Measurements from ENCODE around the gene LCLAT1.

LCLAT1 gene

DNA sequence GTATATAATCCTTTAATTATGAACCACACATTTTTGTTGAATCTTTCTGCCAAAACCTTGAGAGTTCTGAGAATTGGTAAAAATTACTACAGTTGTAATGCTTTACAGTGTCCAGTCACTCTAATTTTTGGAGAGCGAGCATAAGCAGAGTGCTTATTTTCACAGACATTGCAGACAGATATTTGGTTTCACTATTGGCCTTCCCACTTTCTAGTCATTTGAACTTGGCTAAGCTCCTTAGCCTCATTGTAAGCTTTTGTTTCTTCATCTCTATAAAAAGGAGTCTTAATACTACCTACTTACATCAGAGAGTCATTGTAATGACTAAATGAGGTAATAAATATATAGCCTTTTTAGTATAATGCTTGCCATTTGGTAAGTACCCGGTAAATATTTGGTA lies 80.4 kb downstream of the LCLAT1 start:
- DNase-seq, result no peak

DNA sequence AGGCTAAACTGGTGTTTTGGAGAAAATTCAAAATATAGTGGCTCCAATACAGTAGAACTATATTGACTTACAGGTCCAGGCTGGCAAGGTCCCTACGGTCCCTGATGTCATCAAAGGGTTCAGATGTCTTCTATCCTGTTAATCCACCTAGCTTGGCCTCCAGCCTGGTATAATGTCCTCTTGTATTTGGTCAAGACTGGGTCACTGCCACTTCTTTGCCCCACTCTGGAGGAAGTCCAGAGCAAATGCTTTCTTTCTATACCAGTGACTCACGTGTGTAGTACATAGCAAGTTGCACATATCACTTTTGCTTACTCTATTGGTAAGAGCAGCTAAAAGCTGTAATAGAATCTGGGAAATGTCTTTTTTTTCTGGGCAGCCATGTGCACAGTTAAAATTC lies 80.8 kb downstream of the LCLAT1 start:
- no peak for DNase-seq

DNA sequence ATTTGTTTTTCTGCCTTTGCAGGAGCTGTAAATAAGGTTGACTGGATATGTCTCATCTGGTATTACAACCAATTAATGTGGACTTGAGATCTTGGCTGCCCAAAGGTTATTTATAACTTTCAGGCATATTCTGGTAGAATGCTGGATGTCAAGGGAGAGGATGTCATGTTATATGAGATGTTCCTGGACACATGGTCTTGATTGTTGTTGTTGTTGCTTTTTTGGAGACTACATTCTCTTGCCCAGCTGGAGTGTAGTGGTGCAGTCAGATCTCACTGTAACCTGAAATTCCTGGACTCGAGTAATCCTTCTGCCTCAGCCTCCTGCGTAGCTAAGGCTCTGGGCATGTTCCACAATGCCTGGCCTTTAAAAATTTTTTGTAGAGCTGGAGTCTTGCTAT lies 83.3 kb downstream of the LCLAT1 start:
- DNase-seq, result no peak

DNA sequence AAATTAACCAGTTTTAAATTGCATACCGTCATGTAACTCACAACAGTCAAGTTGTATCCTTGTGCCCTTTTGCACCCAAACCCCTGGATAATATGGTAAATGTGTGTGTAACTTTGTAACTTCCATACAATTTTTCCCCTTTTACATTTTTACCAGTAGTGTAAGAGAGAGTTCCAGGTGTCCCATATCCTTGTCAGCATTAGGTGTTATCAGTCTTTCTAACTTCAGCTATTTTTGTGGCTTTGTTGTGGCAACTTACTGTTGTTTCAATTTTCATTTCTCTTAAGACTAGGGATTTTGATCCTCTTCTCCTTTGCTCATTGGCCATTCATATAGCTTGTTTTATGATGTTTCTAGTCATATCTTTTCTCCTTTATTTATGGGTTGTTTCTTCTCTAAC lies 94.6 kb downstream of the LCLAT1 start:
- no peak for DNase-seq

DNA sequence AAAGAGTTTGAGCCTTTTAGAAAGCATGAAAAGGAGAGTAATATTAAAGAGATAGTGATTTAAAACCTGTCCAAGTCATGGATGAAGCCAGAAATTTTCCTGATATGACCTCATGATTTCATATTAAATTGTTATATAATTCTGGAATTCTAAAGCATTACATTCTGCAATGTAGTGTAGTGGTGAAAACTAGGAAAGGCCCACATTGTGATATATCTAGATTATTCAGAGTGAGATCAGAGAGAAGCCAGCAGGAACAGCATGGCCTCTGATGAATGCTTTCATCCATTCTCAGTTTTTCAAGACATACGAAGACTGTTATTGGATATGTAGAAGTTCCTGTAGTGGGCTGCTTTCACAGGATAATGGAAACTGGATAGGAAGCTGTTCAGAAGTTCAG lies 98.8 kb downstream of the LCLAT1 start:
- DNase-seq, result no peak

DNA sequence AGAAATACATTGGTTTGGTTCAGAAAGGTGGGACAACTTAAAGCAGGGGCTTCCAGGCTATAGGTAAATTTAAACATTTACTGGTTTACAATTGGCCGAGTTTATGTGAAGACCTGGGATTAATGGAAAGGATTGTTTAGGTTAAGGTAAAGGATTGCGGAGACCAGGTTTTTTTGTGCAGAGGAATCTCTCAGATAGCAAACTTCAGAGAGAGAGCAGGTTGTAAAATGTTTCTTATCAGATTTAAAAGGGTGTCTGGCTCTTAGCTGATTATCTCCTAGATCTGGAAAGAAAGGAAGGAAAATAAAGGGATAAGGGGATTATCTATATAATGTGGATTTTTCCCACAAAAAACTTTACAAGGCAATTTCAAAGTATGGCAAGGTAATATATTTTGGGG lies 101.3 kb downstream of the LCLAT1 start:
- DNase-seq, result no peak

DNA sequence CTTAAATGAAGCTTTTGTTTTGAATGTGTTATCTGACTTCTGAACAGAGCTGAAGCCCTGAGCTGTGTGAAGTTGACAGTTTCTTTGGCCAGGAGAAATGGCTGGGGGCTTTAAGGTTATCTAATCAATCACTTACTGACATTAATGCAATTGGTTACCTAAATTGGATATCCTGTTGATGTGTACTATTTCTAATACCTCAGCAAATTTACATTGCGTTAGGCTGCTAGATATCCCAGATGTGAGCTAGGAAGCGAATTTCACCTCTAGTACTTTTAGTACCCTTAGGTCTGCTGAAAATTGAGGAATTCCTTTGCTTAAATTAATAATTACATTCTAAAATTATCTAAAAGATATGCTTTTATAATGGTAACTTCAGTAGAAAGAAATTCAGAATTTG lies 102.0 kb downstream of the LCLAT1 start:
- DNase-seq, result no peak

DNA sequence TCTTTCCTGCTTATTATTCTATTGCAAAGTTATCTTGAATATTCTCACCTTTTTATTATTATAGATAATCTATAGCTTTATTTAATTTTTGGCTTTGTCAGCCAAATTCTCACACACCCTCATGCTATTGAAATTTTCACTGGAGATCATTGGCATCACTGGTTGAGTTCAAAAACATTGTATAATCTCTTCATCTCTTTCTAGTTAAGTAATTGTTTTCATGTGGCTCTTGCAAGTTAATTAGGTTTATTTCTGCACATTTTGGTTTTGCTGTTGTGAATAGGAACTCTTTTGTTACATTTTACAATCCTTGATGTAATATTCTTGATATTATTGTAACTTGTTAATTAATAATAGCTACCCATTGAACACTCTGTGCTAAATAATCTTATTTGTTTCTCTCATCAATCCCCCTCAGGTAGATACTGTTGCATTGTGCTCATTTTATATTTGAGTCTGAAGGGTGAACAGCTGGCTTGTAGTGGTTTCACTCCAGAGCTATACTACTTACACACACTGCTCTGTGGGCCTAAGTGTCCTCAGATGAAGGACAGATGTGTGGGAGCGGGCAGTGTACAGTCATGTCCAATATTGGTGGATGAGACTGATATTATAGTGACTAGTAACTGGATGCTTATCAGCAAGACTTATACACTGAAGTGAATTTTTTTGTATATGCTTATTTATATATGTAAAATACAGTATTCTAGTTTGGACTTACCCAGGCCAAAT lies 112.7 kb downstream of the LCLAT1 start:
- DNase-seq, result no peak

DNA sequence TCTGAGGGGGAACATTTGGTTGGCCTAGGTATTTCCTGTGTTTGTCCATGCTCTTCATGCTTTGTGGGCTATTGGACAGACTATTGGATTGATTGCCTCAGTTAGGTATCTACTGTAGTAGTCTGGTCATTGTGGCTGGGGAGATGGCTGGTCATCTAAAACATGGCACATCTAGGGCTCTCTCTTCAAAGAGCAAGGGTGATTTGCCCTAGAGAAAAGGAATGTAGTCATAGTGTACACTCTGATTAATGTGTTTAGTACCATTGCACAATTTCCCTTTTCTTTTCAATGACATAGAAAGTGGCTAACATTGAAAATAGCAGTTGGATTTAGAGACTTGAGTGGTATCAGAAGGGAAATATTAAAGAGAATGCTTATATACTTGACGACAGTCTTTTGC lies 114.3 kb downstream of the LCLAT1 start:
- DNase-seq, result no peak

DNA sequence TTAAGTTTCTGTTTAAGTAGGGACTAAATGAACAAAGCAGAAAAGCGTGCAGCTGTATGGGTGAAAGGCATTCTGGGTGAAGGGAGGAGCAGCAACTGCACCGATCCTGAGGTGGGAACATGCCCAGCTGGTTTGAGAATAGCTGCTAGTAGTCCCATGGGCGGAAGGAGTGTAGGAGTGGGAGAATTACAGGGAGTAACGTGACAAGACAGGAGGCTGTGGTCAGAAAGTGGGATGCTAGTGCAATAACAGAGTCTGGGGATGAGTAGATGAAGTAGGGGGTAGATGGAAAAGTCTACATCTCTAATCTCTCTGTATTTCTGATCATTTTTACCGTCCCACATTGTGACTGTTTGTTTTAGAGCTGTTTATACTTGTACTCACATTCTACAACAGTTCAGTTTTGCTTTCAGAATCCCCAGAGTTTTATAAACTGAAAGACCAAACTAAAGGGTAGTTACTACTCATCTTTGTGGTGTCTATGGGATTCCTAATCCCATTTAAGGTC lies 118.9 kb downstream of the LCLAT1 start:
- peak; percentile 37 for DNase-seq

DNA sequence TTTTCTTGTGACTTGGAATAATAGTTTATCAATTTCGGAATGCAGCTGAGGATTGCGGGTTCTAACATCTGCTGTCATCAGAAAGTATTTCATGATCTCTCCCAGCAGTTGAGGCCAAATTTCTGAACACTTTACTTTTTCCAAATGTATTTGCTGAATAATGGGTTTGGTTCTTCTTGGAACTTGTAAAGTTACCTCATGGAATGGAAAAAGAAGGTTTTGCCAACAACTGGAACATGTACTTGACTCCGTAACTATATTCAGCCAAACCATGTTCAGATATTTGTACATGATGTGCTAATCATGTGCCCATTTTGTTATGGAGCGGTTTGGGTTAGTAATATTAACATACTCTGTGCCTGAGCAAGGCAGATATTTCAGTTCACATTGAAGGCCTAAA lies 119.6 kb downstream of the LCLAT1 start:
- DNase-seq, result peak; percentile 67

DNA sequence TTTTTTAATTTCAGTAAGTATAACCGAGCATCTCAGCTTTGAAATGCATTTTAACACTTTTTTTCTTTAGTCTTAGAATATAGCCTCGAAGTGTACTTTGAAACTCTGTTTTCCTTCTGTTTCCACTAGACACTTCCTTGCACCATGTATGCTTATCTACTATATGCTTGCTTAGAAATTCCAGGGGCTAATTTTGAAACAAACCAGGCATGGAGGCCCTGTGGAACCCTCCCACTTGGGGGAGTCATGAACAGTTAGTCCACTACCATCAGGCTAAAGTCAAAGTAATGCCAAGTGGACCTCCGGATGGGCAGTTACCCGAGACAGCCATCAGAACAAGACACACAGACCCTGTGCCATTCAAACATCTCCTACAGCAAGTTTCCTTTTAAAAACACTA lies 120.3 kb downstream of the LCLAT1 start:
- DNase-seq, result no peak

DNA sequence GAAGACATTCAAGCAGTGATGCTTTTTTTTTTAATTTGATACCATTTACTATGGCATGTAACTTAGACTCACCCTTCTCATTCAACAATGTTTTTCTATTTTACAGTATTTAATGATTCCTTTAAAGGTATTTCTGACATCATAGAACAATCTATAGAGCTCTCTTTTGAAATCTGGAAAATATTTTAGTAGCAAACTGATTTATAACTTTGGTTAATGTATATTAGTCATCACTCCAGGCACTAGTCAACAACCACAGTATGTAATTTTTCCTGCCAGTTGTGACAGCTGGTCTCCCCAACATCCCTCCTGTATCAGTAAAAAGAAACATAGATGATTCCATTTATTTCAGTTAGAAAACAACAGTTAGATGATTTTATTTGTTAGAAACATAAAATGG lies 122.9 kb downstream of the LCLAT1 start:
- peak; percentile 73 for DNase-seq

DNA sequence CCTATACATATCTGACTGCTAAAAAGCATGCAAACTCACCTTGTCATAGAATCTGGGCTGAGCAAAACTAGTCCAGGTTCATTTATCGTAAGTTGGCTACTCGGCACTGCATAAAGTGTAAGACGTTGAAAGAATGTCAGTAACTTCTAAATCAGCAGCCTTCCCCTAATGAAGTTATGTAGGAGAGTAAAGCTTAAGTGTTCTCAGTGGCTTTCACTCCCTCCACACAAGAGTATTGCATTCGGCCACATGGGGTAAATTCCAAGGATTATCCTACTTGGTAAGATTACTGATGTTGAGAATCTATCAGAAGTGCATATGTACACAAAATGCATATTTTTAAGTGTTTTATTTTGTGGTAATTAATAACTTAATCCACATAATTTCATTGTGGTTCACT lies 130.1 kb downstream of the LCLAT1 start:
- DNase-seq, result no peak

DNA sequence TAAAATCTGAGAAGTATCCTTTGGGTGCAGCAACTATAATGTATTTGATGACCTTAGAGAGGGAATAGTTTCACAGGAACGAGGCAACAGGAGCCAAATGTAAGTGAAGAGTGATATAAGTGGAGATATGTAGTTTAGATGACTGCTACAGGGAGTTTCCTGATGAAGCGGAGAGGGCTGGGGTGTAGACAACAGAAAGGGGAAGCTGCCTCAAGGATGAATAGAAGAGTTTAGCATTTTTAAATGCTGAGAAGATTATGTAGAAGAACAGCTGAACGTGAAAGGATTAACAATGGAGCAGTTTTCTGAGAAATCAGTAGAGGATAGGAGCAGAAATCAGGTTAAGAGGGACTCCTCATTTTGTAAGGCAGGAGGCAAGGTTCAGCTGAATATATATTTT lies 133.3 kb downstream of the LCLAT1 start:
- no peak for DNase-seq

DNA sequence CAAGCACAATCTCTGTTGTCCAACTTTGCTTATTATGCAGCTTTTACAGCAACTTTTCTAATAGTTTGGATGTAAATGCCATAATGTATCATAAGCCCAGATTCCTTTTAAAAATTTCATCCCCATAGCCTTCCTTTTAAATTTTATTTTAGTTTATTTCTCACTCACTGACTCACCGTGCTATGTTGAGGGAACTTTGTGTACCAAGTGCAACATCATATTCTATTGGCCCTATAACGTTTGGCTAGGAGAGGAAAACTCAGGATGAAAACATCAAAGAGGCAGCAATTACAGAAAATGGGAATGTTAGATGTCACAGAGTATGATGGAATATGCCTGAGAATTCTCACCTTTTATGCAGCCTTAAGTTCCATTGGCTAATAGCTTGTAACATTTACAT lies 135.5 kb downstream of the LCLAT1 start:
- DNase-seq, result no peak

DNA sequence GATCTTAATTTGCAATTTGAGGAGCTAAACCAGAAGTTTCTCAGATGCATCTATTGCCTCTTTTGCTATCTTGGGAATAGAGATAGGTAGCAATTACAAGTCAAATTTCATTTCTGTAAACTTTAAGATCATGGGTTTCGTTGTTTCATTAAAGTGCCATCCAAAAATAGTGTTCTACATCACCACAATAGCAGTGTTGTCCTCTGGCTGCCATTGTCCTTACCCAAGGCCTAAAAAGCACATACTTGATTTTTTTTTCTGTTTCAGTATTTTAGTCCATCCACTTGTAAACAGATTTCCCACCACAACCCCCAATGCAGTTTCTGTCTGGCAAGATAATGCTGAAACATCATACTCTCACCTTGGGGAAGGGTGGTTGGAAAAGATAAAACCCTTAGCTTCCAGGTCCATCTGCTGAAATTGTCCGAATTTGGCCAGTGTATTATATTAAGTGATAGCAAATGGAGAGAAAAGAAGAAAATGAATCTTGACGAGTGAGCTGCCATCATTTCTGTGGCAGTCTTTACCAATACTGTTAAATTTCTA lies 136.2 kb downstream of the LCLAT1 start:
- no peak for DNase-seq

DNA sequence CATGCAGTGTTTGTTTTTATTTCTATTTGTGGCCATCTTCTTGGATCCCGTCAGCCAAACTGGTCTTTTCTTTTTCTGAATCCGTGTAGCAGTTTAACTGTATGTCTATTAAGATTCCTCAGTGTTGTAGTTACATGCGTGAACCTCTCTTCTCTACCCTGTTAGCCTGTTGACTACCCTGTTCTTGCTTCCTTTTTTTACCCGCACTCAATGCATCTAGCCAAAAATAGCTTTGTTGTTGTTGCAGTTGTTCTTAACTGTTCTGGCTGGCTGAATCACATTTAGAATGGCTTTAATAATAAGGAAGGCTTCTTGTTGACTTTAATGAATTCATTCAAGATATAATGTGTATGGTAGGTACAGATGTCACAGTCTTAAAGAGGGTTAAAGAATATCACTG lies 137.1 kb downstream of the LCLAT1 start:
- no peak for DNase-seq

DNA sequence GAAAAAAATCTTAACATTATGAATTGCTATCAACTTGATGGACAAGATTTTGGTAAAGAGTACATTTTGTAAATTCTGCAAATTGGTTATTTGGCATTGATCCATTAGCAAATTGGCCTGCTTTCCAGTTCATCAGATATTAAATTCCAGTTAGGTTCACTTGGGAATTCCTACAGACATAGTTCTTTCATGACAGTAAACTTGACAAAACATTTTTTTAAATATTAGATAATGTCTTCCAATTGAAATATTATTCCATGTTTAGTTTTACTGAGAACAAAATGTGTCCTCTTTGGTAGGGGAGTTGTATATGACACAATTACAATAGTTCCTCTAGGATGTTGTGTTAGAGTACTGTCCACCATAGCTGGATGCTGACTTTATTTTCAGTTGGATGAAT lies 141.9 kb downstream of the LCLAT1 start:
- peak; percentile 28 for DNase-seq

DNA sequence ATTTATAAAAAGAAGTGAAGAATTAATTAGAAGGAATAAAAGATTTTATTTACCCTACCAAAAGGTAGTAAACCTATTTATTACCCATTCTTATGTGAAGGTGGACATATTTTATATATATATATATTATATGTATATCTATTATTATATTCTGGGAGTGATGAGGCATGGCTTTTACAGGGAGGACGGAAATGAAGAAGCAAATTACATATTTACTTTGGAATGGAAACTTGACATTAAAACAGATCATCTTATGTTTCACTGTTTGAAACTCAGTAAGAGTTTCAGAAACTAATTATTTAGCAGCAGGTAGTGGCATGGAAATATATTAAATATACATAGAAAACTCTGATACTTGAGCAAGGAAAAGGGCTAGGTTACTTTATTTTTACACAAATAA lies 143.4 kb downstream of the LCLAT1 start:
- no peak for DNase-seq

DNA sequence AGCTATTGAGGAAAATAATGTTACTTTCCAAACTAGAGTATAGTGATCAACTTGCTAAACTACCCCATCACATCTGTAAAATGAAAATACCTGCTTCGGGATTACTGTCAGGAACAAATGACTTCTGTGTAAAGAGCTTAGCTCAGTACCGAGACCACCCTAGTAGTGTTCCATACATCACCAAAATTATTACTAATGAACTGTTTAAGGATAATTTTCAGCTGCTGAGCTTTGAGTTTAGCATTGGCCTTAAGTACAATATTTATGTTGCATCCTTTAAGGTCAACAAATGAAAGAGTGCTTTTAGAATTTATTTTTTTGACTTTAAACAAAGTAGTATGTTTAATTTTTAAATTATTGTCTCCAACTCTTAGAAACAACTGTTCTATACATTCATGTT lies 144.1 kb downstream of the LCLAT1 start:
- no peak for DNase-seq

DNA sequence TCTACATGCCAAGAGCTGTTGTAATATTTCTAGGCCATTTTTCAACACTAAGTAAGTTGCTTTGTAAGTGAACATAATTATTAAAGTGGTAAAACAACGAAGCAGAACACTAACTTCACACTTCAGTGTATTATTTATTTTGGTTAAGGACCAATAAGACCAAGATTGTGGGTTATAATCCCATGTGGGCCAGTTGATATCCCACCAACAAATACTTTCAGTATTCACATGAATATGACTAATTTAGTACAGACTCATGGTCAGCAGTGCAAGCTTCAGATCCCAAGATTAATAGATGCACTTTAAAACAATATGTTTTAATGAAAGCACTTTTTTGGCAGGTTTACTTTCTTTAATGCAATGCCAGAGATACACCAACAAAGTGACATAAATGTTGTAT lies 154.3 kb downstream of the LCLAT1 start:
- DNase-seq, result no peak

DNA sequence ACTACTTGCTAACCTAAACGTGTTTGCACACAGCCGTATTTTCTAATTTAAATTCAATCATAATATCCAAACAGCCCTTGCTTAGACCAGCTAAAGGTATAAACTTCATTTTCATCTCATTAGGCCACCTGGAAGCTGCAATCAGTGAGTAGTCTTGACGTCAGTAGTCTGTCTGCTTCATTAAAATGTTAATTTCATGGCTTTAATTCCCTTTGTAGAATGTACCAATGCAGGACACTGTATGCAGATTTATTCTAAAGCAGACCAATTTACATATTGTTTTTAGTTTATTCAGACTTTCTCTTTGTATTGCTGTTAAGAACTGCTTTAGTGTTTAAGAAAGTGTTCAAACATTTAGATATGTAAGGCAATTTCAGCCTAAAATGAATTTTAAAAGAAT lies 158.2 kb downstream of the LCLAT1 start:
- DNase-seq, result no peak

DNA sequence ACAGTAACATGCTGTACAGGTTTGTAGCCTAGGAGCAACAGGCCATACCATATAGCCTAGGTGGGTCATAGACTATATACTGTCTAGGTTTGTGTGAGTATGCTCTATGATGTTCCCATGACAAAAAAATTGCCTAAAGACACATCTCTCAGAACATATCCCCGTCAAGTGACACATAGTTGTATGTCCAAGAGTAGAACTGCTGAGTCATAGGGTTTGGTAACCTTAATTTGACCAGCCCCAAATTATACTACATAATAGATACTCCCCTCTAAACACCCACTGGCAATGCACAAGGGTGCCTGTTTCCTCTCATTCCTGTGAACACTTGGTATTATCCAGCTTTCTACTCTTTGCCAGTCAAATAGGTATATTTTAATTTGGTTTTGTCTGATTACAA lies 161.6 kb downstream of the LCLAT1 start:
- DNase-seq, result no peak

DNA sequence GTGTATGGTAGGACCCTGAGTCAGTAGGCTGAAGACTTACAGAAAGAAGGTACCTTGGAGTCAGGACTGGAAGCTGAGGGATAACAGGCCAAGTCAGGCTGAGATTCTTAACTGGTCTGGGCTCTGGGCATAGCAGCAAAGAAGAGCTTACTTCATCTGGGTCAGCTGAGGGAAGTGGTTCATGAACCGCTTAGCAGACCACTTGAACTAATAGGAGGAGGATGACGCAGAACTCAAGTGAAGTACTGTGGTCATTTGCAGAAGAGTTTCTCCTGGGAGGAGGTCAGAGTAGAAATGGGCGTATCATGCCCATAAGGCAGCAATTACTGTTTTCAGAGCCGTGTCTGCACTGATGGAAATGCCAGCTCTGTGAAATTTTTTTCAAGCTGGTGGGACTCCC lies 164.5 kb downstream of the LCLAT1 start:
- DNase-seq, result peak; percentile 6
